Liver (tissue), 9 donors: ENCODE data around the gene MFSD6. TPM values are rescaled to one million over a fixed set of nuclear protein-coding genes. Genes with fewer than 3 reads are reported as not detected.

Source experiments
- DNase-seq: peaks from one replicate; pipeline ENCODE4 v3.0.0-alpha.2; 2017; ENCODE audit warnings: low spot score
- H3K27ac ChIP-seq, 2 donors: one replicate each; pipeline ENCODE4 v1.7.0; 2013; ENCODE audit warnings: inconsistent platforms in 2 of 2, low read length in 2 of 2, control low read depth in 1 of 2, low read depth in 1 of 2, mild to moderate bottlenecking in 1 of 2
- H3K27me3 ChIP-seq, 4 donors: one replicate each; pipeline versions ENCODE4 v1.6.1 to v1.7.0; 2013; ENCODE audit warnings: low read length in 3 of 4, inconsistent platforms in 1 of 4, mild to moderate bottlenecking in 1 of 4, moderate library complexity in 1 of 4; ENCODE audit not compliant: control insufficient read depth in 4 of 4, insufficient read depth in 4 of 4
- H3K36me3 ChIP-seq, 4 donors: one replicate each; pipeline versions ENCODE4 v1.6.1 to v1.7.0; 2013; ENCODE audit warnings: low read length in 3 of 4, mild to moderate bottlenecking in 3 of 4, low read depth in 1 of 4, moderate library complexity in 1 of 4; ENCODE audit not compliant: control insufficient read depth in 4 of 4, insufficient read depth in 3 of 4
- H3K4me1 ChIP-seq, 4 donors: one replicate each; pipeline versions ENCODE4 v1.6.1 to v1.7.0; 2013; ENCODE audit warnings: low read length in 3 of 4, mild to moderate bottlenecking in 3 of 4, moderate library complexity in 1 of 4; ENCODE audit not compliant: control insufficient read depth in 4 of 4, insufficient read depth in 4 of 4
- H3K4me3 ChIP-seq, 3 donors: one replicate each; pipeline versions ENCODE4 v1.6.1 to v1.7.0; 2013; ENCODE audit warnings: low read length in 3 of 3, control low read depth in 1 of 3, low read depth in 1 of 3, mild to moderate bottlenecking in 1 of 3
- H3K9ac ChIP-seq, 2 donors: one replicate each; pipeline ENCODE4 v1.7.0; 2013; ENCODE audit warnings: low read length in 2 of 2, mild to moderate bottlenecking in 2 of 2, moderate library complexity in 2 of 2, control low read depth in 1 of 2, low read depth in 1 of 2
- H3K9me3 ChIP-seq, 4 donors: one replicate each; pipeline versions ENCODE4 v1.6.1 to v1.7.0; 2013; ENCODE audit warnings: low read length in 3 of 4; ENCODE audit not compliant: control insufficient read depth in 4 of 4
- EGR1 ChIP-seq, 2 donors: IDR thresholded peaks; 2 replicates each; pipeline ENCODE4 v1.6.1; 2016 to 2018; ENCODE audit warnings: antibody characterized with exemption in 2 of 2, low read depth in 2 of 2
- FOXA2 ChIP-seq: IDR thresholded peaks from 2 replicates; pipeline ENCODE4 v1.6.1; 2016; ENCODE audit warnings: antibody characterized with exemption
- GABPA ChIP-seq, 2 donors: IDR thresholded peaks in 1 of 2; conservative IDR thresholded peaks in 1 of 2; 2 replicates each; pipeline ENCODE4 v1.6.1; 2016; ENCODE audit warnings: antibody characterized with exemption in 2 of 2, mild to moderate bottlenecking in 1 of 2, moderate library complexity in 1 of 2
- HNF4G ChIP-seq: IDR thresholded peaks from 2 replicates; pipeline ENCODE4 v1.6.1; 2016; ENCODE audit warnings: antibody characterized with exemption
- JUND ChIP-seq, 2 donors: IDR thresholded peaks; 2 replicates each; pipeline ENCODE4 v1.6.1; 2016; ENCODE audit warnings: antibody characterized with exemption in 2 of 2
- NR2F2 ChIP-seq: IDR thresholded peaks from 2 replicates; pipeline ENCODE4 v1.6.1; 2016; ENCODE audit warnings: antibody characterized with exemption
- RAD21 ChIP-seq, 2 donors: IDR thresholded peaks; 2 replicates each; pipeline ENCODE4 v1.6.1; 2016; ENCODE audit warnings: antibody characterized with exemption in 2 of 2, mild to moderate bottlenecking in 2 of 2
- YY1 ChIP-seq: IDR thresholded peaks from 2 replicates; pipeline ENCODE4 v1.6.1; 2016; ENCODE audit warnings: antibody characterized with exemption, mild to moderate bottlenecking
- WGBS: extraction: QIAGEN DNeasy Blood & Tissue Kit; methylation state at CpG from one replicate; pipeline ENCODE4 v1.1.7; 2013; 5-methylcytosine and 5-hydroxymethylcytosine counted together
- polyA plus RNA-seq, 2 donors: library from polyadenylated mRNA; stranded (reverse) in 1 of 2; unstranded in 1 of 2; fragments of 200-250 nt in 1 of 2; fragments of >200 nt in 1 of 2; fragmentation: Nextera tagmentation in 1 of 2; extraction: Ambion mirVana in 1 of 2; gene quantifications; one replicate each; pipeline versions ENCODE4 v1.2.1 to v1.2.3, GENCODE V29; 2013 to 2015
- total RNA-seq, 2 donors: library from RNA; depleted of rRNA; stranded (reverse); fragments of >200 nt; gene quantifications; one replicate each; pipeline ENCODE4 v1.2.3, GENCODE V29; 2014
- TF ChIP-seq, protein P1 (sequence below): fragments of 150-350 bp; IDR thresholded peaks from 2 replicates; pipeline ENCODE4 v1.5.1; 2017; ENCODE audit warnings: improper control_type of control experiment, low read depth, low read length; ENCODE audit not compliant: missing input control
- TF ChIP-seq, protein P2 (sequence below): IDR thresholded peaks from 2 replicates; pipeline ENCODE4 v1.6.1; 2016; ENCODE audit warnings: antibody characterized with exemption
- TF ChIP-seq, protein P3 (sequence below): IDR thresholded peaks from 2 replicates; pipeline ENCODE4 v1.6.1; 2016; ENCODE audit warnings: antibody characterized with exemption
- TF ChIP-seq, protein P4 (sequence below): IDR thresholded peaks from 2 replicates; pipeline ENCODE4 v1.6.1; 2016; ENCODE audit warnings: antibody characterized with exemption, mild to moderate bottlenecking
- TF ChIP-seq, protein P5 (sequence below): IDR thresholded peaks from 2 replicates; pipeline ENCODE4 v1.6.1; 2016; ENCODE audit warnings: antibody characterized with exemption
- donor health status: healthy.
- donor health status: healthy.
- donor health status: healthy.
- donor health status: healthy.
- donor health status: healthy.

MFSD6 gene
- total and polyA plus RNA-seq, 4 donors, result 0.83 to 9.5 (median 2.4) TPM

DNA sequence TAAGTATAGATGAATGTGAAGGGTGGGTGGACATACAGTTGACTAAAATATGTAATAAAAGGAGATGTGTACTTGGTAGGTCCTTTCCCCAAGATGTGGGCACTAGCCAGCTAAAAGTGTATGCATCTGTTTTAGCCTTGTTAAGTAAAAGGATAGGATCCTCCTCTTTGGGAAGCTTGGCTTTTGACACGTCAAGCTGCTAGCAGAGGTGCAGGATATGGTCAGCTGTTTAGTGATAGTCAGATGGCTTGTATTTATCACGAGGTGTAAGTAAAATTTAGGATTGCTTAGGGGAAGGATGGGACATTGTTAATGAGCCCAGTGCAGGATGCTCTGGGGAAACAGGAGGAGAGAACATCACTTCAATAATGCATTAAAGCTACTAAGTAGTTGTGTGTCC, 1.5 kb downstream of the MFSD6 start:
- Histone ChIP-seq H3K9ac (no peak overlapping the region), H3K27ac (no peak overlapping the region), H3K4me1 (peaks cover 0 to 9% (median 4%) of the 10 kb centered on the region in 4 donors), H3K36me3 (no peaks in the 10 kb centered on the region), H3K27me3 (peaks cover 0 to 4% (median 2%) of the 10 kb centered on the region in 4 donors), H3K4me3 (no peak overlapping the region), H3K9me3 (peaks cover 0 to 3% (median 0%) of the 10 kb centered on the region in 4 donors)
- no peak for DNase-seq
- TF ChIP-seq RAD21 (IDR thresholded peaks at IDR 0.05) (no peak), HNF4G (no peak), NR2F2 (no peak), GABPA (IDR thresholded peaks at IDR 0.05 in 1 of 2, conservative IDR thresholded peaks at IDR 0.05 in 1 of 2) (no peak), EGR1 (IDR thresholded peaks at IDR 0.05; ENCODE audit: low read depth in 2 of 2) (no peak), FOXA2 (no peak), JUND (IDR thresholded peaks at IDR 0.05) (no peak)
- TF ChIP-seq, protein P1, sequence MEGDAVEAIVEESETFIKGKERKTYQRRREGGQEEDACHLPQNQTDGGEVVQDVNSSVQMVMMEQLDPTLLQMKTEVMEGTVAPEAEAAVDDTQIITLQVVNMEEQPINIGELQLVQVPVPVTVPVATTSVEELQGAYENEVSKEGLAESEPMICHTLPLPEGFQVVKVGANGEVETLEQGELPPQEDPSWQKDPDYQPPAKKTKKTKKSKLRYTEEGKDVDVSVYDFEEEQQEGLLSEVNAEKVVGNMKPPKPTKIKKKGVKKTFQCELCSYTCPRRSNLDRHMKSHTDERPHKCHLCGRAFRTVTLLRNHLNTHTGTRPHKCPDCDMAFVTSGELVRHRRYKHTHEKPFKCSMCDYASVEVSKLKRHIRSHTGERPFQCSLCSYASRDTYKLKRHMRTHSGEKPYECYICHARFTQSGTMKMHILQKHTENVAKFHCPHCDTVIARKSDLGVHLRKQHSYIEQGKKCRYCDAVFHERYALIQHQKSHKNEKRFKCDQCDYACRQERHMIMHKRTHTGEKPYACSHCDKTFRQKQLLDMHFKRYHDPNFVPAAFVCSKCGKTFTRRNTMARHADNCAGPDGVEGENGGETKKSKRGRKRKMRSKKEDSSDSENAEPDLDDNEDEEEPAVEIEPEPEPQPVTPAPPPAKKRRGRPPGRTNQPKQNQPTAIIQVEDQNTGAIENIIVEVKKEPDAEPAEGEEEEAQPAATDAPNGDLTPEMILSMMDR, result no peak
- TF ChIP-seq, protein P2, sequence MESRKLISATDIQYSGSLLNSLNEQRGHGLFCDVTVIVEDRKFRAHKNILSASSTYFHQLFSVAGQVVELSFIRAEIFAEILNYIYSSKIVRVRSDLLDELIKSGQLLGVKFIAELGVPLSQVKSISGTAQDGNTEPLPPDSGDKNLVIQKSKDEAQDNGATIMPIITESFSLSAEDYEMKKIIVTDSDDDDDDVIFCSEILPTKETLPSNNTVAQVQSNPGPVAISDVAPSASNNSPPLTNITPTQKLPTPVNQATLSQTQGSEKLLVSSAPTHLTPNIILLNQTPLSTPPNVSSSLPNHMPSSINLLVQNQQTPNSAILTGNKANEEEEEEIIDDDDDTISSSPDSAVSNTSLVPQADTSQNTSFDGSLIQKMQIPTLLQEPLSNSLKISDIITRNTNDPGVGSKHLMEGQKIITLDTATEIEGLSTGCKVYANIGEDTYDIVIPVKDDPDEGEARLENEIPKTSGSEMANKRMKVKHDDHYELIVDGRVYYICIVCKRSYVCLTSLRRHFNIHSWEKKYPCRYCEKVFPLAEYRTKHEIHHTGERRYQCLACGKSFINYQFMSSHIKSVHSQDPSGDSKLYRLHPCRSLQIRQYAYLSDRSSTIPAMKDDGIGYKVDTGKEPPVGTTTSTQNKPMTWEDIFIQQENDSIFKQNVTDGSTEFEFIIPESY, result no peak
- 60% methylated on average over 2 of the region's 2 CpGs for WGBS

DNA sequence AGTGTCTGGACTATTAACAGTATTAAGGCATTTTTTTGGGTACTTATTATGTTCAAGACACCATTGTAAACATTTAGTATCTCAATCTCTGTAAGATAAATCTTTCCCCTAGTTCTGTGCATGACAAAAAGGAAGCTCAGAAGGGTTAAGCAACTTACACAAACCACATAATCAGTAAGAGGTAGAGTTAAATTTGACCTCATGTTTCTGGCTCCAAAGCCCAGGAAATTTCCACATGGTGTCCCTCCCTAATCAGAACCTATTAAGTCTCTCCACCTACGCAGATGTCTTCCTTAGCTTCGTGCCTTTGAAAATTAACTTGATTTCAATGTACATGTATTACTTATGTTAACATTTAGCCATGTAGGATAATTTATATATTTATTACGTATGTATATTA, 2.0 kb downstream of the MFSD6 start:
- no peak for DNase-seq
- Histone ChIP-seq H3K36me3 (no peaks in the 10 kb centered on the region), H3K4me1 (peaks cover 0 to 9% (median 4%) of the 10 kb centered on the region in 4 donors), H3K27me3 (peaks cover 0 to 4% (median 2%) of the 10 kb centered on the region in 4 donors), H3K4me3 (no peak overlapping the region), H3K27ac (no peak overlapping the region), H3K9me3 (peaks cover 0 to 3% (median 0%) of the 10 kb centered on the region in 4 donors), H3K9ac (no peak overlapping the region)
- 87% methylated on average over 3 of the region's 3 CpGs for WGBS
- no peak for TF ChIP-seq RAD21 (IDR thresholded peaks at IDR 0.05)
- TF ChIP-seq, protein P1, result no peak
- no peak for TF ChIP-seq GABPA (IDR thresholded peaks at IDR 0.05 in 1 of 2, conservative IDR thresholded peaks at IDR 0.05 in 1 of 2)
- TF ChIP-seq, protein P3, sequence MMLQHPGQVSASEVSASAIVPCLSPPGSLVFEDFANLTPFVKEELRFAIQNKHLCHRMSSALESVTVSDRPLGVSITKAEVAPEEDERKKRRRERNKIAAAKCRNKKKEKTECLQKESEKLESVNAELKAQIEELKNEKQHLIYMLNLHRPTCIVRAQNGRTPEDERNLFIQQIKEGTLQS, result no peak
- TF ChIP-seq, protein P4, sequence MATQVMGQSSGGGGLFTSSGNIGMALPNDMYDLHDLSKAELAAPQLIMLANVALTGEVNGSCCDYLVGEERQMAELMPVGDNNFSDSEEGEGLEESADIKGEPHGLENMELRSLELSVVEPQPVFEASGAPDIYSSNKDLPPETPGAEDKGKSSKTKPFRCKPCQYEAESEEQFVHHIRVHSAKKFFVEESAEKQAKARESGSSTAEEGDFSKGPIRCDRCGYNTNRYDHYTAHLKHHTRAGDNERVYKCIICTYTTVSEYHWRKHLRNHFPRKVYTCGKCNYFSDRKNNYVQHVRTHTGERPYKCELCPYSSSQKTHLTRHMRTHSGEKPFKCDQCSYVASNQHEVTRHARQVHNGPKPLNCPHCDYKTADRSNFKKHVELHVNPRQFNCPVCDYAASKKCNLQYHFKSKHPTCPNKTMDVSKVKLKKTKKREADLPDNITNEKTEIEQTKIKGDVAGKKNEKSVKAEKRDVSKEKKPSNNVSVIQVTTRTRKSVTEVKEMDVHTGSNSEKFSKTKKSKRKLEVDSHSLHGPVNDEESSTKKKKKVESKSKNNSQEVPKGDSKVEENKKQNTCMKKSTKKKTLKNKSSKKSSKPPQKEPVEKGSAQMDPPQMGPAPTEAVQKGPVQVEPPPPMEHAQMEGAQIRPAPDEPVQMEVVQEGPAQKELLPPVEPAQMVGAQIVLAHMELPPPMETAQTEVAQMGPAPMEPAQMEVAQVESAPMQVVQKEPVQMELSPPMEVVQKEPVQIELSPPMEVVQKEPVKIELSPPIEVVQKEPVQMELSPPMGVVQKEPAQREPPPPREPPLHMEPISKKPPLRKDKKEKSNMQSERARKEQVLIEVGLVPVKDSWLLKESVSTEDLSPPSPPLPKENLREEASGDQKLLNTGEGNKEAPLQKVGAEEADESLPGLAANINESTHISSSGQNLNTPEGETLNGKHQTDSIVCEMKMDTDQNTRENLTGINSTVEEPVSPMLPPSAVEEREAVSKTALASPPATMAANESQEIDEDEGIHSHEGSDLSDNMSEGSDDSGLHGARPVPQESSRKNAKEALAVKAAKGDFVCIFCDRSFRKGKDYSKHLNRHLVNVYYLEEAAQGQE, result no peak
- no peak for TF ChIP-seq NR2F2
- no peak for TF ChIP-seq YY1
- TF ChIP-seq, protein P5, sequence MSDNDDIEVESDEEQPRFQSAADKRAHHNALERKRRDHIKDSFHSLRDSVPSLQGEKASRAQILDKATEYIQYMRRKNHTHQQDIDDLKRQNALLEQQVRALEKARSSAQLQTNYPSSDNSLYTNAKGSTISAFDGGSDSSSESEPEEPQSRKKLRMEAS, result no peak
